A673 (cell line): ENCODE measurements around the gene HACD1.

Experiments
- EZH2 ChIP-seq: fragments of 200-600 bp; sonication (generic); IDR thresholded peaks from 2 replicates; pipeline ENCODE4 v1.6.1; 2017; ENCODE audit warnings: borderline replicate concordance, low read depth, mild to moderate bottlenecking, mixed read lengths, antibody characterized with exemption, low read length; ENCODE audit not compliant: poor library complexity, severe bottlenecking
- TF ChIP-seq, protein P1 (sequence below): fragments of 300-800, 200-600 bp; sonication (generic); conservative IDR thresholded peaks from 2 replicates; pipeline ENCODE4 v1.5.1; 2017; ENCODE audit warnings: low read depth, mild to moderate bottlenecking, antibody characterized with exemption, low read length, moderate library complexity, mixed read lengths

DNA sequence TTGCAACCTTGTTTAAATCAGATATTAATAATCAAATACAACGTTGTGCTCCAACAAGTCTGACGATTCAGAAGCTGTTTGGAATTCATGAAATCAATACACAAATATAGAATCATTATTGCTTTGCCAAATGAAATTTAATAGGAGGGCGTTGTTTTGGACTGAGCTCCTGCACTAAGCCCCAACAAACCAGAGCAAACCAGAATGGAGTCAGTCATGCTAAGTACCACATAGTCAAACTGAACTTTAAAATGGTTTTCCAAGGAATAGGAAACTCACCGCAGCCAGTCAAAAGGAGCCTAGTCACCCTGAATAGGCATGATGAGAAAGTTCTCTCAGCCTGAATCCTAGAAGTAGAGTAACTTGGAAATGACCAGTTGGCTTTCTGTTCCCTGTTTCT lies 53.7 kb downstream of the HACD1 start:
- TF ChIP-seq EZH2, result no peak
- TF ChIP-seq, protein P1, sequence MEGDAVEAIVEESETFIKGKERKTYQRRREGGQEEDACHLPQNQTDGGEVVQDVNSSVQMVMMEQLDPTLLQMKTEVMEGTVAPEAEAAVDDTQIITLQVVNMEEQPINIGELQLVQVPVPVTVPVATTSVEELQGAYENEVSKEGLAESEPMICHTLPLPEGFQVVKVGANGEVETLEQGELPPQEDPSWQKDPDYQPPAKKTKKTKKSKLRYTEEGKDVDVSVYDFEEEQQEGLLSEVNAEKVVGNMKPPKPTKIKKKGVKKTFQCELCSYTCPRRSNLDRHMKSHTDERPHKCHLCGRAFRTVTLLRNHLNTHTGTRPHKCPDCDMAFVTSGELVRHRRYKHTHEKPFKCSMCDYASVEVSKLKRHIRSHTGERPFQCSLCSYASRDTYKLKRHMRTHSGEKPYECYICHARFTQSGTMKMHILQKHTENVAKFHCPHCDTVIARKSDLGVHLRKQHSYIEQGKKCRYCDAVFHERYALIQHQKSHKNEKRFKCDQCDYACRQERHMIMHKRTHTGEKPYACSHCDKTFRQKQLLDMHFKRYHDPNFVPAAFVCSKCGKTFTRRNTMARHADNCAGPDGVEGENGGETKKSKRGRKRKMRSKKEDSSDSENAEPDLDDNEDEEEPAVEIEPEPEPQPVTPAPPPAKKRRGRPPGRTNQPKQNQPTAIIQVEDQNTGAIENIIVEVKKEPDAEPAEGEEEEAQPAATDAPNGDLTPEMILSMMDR, result no peak
